HCT116 (cell line): ENCODE data around the gene CFAP43. TPM values are rescaled to one million over a fixed set of nuclear protein-coding genes. Genes with fewer than 3 reads are reported as not detected.

Source experiments
- ATAC-seq: fragments of 200-7000 bp; cut with Tn5 transposase; 2 replicates; pipeline ENCODE4 v1.9.1; 2020; ENCODE audit warnings: mild to moderate bottlenecking, moderate library complexity
- BruUV-seq: library from RNA; stranded (reverse); fragments of 400-500 nt; replicated peaks from 2 replicates; lab custom pipeline; 2021; lab: Mats Ljungman, UMichigan
- CTCF ChIA-PET: fragments of 300-600 bp; sonication (Branson Sonifier 250); formaldehyde crosslinking; loops from one replicate; lab custom pipeline; 2021; ENCODE audit warnings: antibody characterized with exemption; lab: Charles Lee
- POLR2A ChIA-PET: fragments of 300-600, 350-600 bp; sonication (Branson Sonifier 250); formaldehyde crosslinking; loops from one replicate; lab custom pipeline; 2021; ENCODE audit warnings: antibody characterized with exemption; lab: Charles Lee
- RAD21 ChIA-PET, 2 experiments: fragments of 300-600 bp; sonication (Branson Sonifier 250); formaldehyde crosslinking; loops; one replicate each; lab custom pipeline; 2023; ENCODE audit warnings: low total read pairs in 2 of 2; ENCODE audit not compliant: uncharacterized antibody in 2 of 2, unreplicated experiment in 2 of 2, low non-redundant PET in 1 of 2; lab: Charles Lee
- DNase-seq: peaks from one replicate; pipeline ENCODE4 v3.0.0-alpha.2; 2010; ENCODE audit warnings: low read depth, low spot score
- H2AFZ ChIP-seq: fragments of 200-600 bp; shearing (Covaris generic), sonication (generic); 2 replicates; pipeline ENCODE4 v1.6.1; 2017; ENCODE audit warnings: low read depth, mixed run types, mixed read lengths, antibody characterized with exemption, low read length; ENCODE audit not compliant: poor library complexity, severe bottlenecking
- H3K27ac ChIP-seq: 2 replicates; pipeline ENCODE4 v1.5.1; 2012; ENCODE audit warnings: low read depth, low read length
- H3K27me3 ChIP-seq: fragments of 200-600 bp; sonication (generic); 2 replicates; pipeline ENCODE4 v1.6.1; 2016; ENCODE audit warnings: mixed run types, low read length, mixed read lengths; ENCODE audit not compliant: insufficient read depth
- H3K36me3 ChIP-seq, 2 experiments: fragments of 200-500 bp in 1 of 2; fragments of 200-600 bp in 1 of 2; sonication (Bioruptor generic) in 1 of 2; sonication (generic) in 1 of 2; 2 replicates each; pipeline versions ENCODE4 v1.5.1 to v1.6.1; 2014 to 2016; ENCODE audit warnings: low read length in 2 of 2, inconsistent platforms in 1 of 2, mixed read lengths in 1 of 2, mixed run types in 1 of 2; ENCODE audit not compliant: insufficient read depth in 2 of 2, control insufficient read depth in 1 of 2
- H3K4me1 ChIP-seq, 2 experiments: fragments of 200-600 bp in 1 of 2; sonication (generic) in 1 of 2; 2 replicates each; pipeline versions ENCODE4 v1.5.1 to v1.6.1; 2012 to 2017; ENCODE audit warnings: low read length in 2 of 2, inconsistent platforms in 1 of 2, mild to moderate bottlenecking in 1 of 2, mixed read lengths in 1 of 2, mixed run types in 1 of 2, moderate library complexity in 1 of 2; ENCODE audit not compliant: insufficient read depth in 2 of 2, control insufficient read depth in 1 of 2
- H3K4me2 ChIP-seq: fragments of 200-600 bp; sonication (generic); 2 replicates; pipeline ENCODE4 v1.6.1; 2017; ENCODE audit warnings: mixed run types, low read length, mixed read lengths
- H3K4me3 ChIP-seq, 2 experiments: fragments of 200-600 bp in 1 of 2; sonication (generic) in 1 of 2; replicated peaks in 1 of 2; 2 replicates each; pipeline ENCODE4 v1.5.1; 2011 to 2016; ENCODE audit warnings: low read length in 2 of 2, control low read depth in 1 of 2, low read depth in 1 of 2, mild to moderate bottlenecking in 1 of 2, mixed read lengths in 1 of 2, mixed run types in 1 of 2
- H3K79me2 ChIP-seq: fragments of 200-600 bp; sonication (generic); 2 replicates; pipeline ENCODE4 v1.6.1; 2017; ENCODE audit warnings: mild to moderate bottlenecking, mixed run types, low read length, moderate library complexity, mixed read lengths; ENCODE audit not compliant: insufficient read depth
- H3K9ac ChIP-seq: fragments of 200-600 bp; sonication (generic); 2 replicates; pipeline ENCODE4 v1.6.1; 2016; ENCODE audit warnings: low read length, mixed read lengths
- H3K9me2 ChIP-seq: fragments of 200-600 bp; sonication (generic), shearing (Covaris generic); 2 replicates; pipeline ENCODE4 v1.6.1; 2017; ENCODE audit warnings: mixed run types, mild to moderate bottlenecking, moderate library complexity; ENCODE audit not compliant: insufficient read depth
- H3K9me3 ChIP-seq, 2 experiments: fragments of 200-500 bp in 1 of 2; fragments of 200-600 bp in 1 of 2; sonication (Bioruptor generic) in 1 of 2; sonication (generic) in 1 of 2; 2 replicates each; pipeline ENCODE4 v1.6.1; 2014 to 2017; ENCODE audit warnings: low read length in 2 of 2, mixed read lengths in 2 of 2, inconsistent platforms in 1 of 2, low read depth in 1 of 2, mild to moderate bottlenecking in 1 of 2, mixed run types in 1 of 2, moderate library complexity in 1 of 2; ENCODE audit not compliant: control insufficient read depth in 1 of 2, insufficient read depth in 1 of 2
- H4K20me1 ChIP-seq: fragments of 200-600 bp; sonication (generic), shearing (Covaris generic); 2 replicates; pipeline ENCODE4 v1.6.1; 2017; ENCODE audit warnings: mixed run types, mild to moderate bottlenecking, moderate library complexity; ENCODE audit not compliant: insufficient read depth
- ELF1 ChIP-seq: IDR thresholded peaks from 2 replicates; pipeline ENCODE4 v1.6.1; 2012; ENCODE audit warnings: low read depth, borderline replicate concordance
- EZH2 ChIP-seq: fragments of 200-600 bp; sonication (generic); IDR thresholded peaks from 2 replicates; pipeline ENCODE4 v1.6.1; 2017; ENCODE audit warnings: antibody characterized with exemption, mixed run types
- EZH2phosphoT487 ChIP-seq: fragments of 200-600 bp; IDR thresholded peaks from 2 replicates; pipeline ENCODE4 v1.6.1; 2018; ENCODE audit warnings: antibody characterized with exemption, borderline replicate concordance
- JUND ChIP-seq: IDR thresholded peaks from 2 replicates; pipeline ENCODE4 v1.6.1; 2012
- POLR2AphosphoS5 ChIP-seq: IDR thresholded peaks from 2 replicates; pipeline ENCODE4 v1.6.1; 2011; ENCODE audit warnings: mild to moderate bottlenecking, low read depth, low read length, moderate library complexity
- RAD21 ChIP-seq: IDR thresholded peaks from 2 replicates; pipeline ENCODE4 v1.6.1; 2012; ENCODE audit warnings: low read depth, mild to moderate bottlenecking
- SRF ChIP-seq: IDR thresholded peaks from 2 replicates; pipeline ENCODE4 v1.6.1; 2012; ENCODE audit warnings: low read depth
- TCF7L2 ChIP-seq: IDR thresholded peaks from 2 replicates; pipeline ENCODE4 v1.7.0; 2011; ENCODE audit warnings: borderline replicate concordance, inconsistent platforms; ENCODE audit not compliant: insufficient read depth, insufficient read length; ENCODE audit errors: extremely low read depth
- YY1 ChIP-seq: IDR thresholded peaks from 2 replicates; pipeline ENCODE4 v1.6.1; 2011; ENCODE audit warnings: low read length, low read depth, moderate library complexity, mild to moderate bottlenecking; ENCODE audit not compliant: insufficient replicate concordance; ENCODE audit errors: extremely low read depth
- ZFX ChIP-seq: fragments of 450-650 bp; IDR thresholded peaks from 2 replicates; pipeline ENCODE4 v1.6.1; 2017
- ZNF274 ChIP-seq: fragments of 200-500 bp; sonication (Bioruptor generic); IDR thresholded peaks from 2 replicates; pipeline ENCODE4 v1.6.1; 2014; ENCODE audit warnings: mild to moderate bottlenecking, low read depth, low read length, inconsistent platforms
- intact Hi-C: fragments of 100-400 bp; cut with micrococcal nuclease; formaldehyde crosslinking; loops from 2 replicates; pipeline ENCODE4 v1.10.0; 2022
- total RNA-seq: library from RNA; stranded (reverse); gene quantifications from one replicate; pipeline ENCODE4 v1.2.1, GENCODE V29; 2021; ENCODE audit not compliant: unreplicated experiment
- TF ChIP-seq, protein P1 (sequence below): IDR thresholded peaks from 2 replicates; pipeline ENCODE4 v1.6.1; 2011; ENCODE audit warnings: mild to moderate bottlenecking, low read length, moderate library complexity; ENCODE audit not compliant: insufficient replicate concordance; ENCODE audit errors: extremely low read depth
- TF ChIP-seq, protein P2 (sequence below), 3 experiments: fragments of 200-600 bp in 1 of 3; sonication (generic) in 1 of 3; IDR thresholded peaks in 2 of 3; conservative IDR thresholded peaks in 1 of 3; 2 replicates each; pipeline ENCODE4 v1.5.1; 2012 to 2017; ENCODE audit warnings: low read depth in 2 of 3, low read length in 2 of 3, antibody characterized with exemption in 1 of 3, borderline replicate concordance in 1 of 3, control low read depth in 1 of 3, mild to moderate bottlenecking in 1 of 3, mixed read lengths in 1 of 3, mixed run types in 1 of 3, moderate library complexity in 1 of 3; ENCODE audit not compliant: insufficient read depth in 1 of 3
- TF ChIP-seq, protein P3 (sequence below): IDR thresholded peaks from 2 replicates; pipeline ENCODE4 v1.6.1; 2012
- TF ChIP-seq, protein P4 (sequence below): IDR thresholded peaks from 2 replicates; pipeline ENCODE4 v1.6.1; 2012; ENCODE audit warnings: low read depth

The CFAP43 gene
- total RNA-seq, 1 experiment from 2014 or later, result 4.0 TPM

DNA sequence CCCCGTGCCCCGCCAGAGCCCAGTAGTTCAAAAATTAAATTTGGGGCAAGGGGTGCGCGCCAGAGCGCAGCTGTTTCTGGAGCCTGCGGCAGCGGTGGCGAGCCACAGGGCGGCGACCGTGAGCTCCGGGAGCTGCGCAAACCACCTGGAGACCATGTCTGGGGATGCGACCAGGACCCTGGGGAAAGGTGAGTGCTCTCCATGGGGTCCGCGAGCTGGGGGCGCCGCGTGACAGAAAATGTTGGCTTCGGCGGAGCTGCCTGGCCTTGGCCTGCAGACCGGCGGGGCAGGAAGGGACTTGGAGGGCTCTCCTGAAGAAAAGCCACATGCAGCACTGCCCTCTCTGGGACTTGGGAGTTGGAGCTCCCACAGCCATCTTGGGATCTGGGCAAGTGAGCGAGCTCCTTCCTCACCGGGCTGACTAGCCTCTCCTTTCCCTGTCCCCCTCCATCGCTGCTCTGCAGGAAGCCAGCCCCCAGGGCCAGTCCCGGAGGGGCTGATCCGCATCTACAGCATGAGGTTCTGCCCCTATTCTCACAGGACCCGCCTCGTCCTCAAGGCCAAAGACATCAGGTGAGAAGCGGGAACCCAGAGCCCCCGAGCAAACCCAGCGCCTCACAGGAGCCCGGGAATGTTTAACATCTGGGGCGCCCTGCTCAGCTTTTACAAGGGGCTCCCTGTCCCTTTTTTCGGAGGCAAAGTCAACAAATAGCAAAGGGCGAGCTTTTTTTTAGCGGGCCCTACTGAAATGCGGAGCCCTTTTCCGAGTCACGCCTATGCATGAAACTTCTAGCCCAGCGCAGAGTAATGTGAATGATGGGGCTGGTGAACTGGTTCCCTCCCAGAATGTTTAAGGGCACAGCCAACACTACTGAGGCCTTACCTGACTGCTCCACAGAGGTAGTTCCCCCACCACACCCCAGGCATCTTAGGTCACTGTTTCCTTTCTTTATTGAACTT is 42.9 kb upstream of the CFAP43 start:
- Histone ChIP-seq H3K9me2 (no peaks in the 10 kb centered on the region; the same call in 1 of the 2 replicates), H4K20me1 (no peaks in the 10 kb centered on the region), H3K4me2 (peak overlapping the region; percentile 87), H3K79me2 (peaks cover 51% of the 10 kb centered on the region), H3K27me3 (no peaks in the 10 kb centered on the region), H3K4me1 (peaks cover 12 to 19% of the 10 kb centered on the region in 2 experiments), H3K36me3 (peaks cover 20 to 24% of the 10 kb centered on the region in 2 experiments; a peak in 3 of 4 replicates), H3K4me3 (peak overlapping the region; percentile 77 to 79), H3K27ac (peak overlapping the region; percentile 66), H2AFZ (peak overlapping the region; percentile 94), H3K9ac (peak overlapping the region; percentile 88), H3K9me3 (no peaks in the 10 kb centered on the region)
- intact Hi-C loops, result loop anchor here (1.0 to 2.0 kb wide), 3 partner anchors 75 to 386 kb away; no protein-coding TSS in a partner anchor
- ATAC-seq (peak; percentile 94), DNase-seq (peak; percentile 68)
- ChIA-PET RAD21 (interaction anchor here (0.8 to 1.5 kb wide), 7 partner anchors 30 to 579 kb away, joined by 3 to 7 read pairs (median 4); no protein-coding TSS in a partner anchor), POLR2A (interaction anchor here (1.0 to 2.5 kb wide), 12 partner anchors 11 to 387 kb away, joined by 3 to 10 read pairs (median 4); partner anchors contain the start of genes CFAP43, CFAP58, GSTO1 and ITPRIP), CTCF (interaction anchor here (0.6 to 6.7 kb wide), 48 partner anchors 9 to 676 kb away, joined by 3 to 106 read pairs (median 4); partner anchors contain the start of genes CFAP43, CFAP58, GSTO1 and ITPRIP)
- BruUV-seq, result TSS peak; percentile 38
- TF ChIP-seq, protein P1, sequence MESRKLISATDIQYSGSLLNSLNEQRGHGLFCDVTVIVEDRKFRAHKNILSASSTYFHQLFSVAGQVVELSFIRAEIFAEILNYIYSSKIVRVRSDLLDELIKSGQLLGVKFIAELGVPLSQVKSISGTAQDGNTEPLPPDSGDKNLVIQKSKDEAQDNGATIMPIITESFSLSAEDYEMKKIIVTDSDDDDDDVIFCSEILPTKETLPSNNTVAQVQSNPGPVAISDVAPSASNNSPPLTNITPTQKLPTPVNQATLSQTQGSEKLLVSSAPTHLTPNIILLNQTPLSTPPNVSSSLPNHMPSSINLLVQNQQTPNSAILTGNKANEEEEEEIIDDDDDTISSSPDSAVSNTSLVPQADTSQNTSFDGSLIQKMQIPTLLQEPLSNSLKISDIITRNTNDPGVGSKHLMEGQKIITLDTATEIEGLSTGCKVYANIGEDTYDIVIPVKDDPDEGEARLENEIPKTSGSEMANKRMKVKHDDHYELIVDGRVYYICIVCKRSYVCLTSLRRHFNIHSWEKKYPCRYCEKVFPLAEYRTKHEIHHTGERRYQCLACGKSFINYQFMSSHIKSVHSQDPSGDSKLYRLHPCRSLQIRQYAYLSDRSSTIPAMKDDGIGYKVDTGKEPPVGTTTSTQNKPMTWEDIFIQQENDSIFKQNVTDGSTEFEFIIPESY, result no peak
- TF ChIP-seq SRF, result no peak
- TF ChIP-seq ELF1, result no peak
- no peak for TF ChIP-seq JUND
- TF ChIP-seq ZFX, result peak; percentile 81
- no peak for TF ChIP-seq EZH2
- TF ChIP-seq RAD21, result no peak
- TF ChIP-seq, protein P2, sequence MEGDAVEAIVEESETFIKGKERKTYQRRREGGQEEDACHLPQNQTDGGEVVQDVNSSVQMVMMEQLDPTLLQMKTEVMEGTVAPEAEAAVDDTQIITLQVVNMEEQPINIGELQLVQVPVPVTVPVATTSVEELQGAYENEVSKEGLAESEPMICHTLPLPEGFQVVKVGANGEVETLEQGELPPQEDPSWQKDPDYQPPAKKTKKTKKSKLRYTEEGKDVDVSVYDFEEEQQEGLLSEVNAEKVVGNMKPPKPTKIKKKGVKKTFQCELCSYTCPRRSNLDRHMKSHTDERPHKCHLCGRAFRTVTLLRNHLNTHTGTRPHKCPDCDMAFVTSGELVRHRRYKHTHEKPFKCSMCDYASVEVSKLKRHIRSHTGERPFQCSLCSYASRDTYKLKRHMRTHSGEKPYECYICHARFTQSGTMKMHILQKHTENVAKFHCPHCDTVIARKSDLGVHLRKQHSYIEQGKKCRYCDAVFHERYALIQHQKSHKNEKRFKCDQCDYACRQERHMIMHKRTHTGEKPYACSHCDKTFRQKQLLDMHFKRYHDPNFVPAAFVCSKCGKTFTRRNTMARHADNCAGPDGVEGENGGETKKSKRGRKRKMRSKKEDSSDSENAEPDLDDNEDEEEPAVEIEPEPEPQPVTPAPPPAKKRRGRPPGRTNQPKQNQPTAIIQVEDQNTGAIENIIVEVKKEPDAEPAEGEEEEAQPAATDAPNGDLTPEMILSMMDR (IDR thresholded peaks at IDR 0.05 in 2 of 3, conservative IDR thresholded peaks at IDR 0.05 in 1 of 3; ENCODE audit: borderline replicate concordance in 1 of 3, insufficient read depth in 1 of 3, low read depth in 2 of 3, low read length in 2 of 3), result peak in 2 of 3 experiments; percentile 98 to 99; a peak in 4 of 6 replicates
- TF ChIP-seq ZNF274, result no peak
- TF ChIP-seq EZH2phosphoT487, result no peak
- TF ChIP-seq, protein P3, sequence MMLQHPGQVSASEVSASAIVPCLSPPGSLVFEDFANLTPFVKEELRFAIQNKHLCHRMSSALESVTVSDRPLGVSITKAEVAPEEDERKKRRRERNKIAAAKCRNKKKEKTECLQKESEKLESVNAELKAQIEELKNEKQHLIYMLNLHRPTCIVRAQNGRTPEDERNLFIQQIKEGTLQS, result no peak
- TF ChIP-seq POLR2AphosphoS5, result peak; percentile 82
- TF ChIP-seq, protein P4, sequence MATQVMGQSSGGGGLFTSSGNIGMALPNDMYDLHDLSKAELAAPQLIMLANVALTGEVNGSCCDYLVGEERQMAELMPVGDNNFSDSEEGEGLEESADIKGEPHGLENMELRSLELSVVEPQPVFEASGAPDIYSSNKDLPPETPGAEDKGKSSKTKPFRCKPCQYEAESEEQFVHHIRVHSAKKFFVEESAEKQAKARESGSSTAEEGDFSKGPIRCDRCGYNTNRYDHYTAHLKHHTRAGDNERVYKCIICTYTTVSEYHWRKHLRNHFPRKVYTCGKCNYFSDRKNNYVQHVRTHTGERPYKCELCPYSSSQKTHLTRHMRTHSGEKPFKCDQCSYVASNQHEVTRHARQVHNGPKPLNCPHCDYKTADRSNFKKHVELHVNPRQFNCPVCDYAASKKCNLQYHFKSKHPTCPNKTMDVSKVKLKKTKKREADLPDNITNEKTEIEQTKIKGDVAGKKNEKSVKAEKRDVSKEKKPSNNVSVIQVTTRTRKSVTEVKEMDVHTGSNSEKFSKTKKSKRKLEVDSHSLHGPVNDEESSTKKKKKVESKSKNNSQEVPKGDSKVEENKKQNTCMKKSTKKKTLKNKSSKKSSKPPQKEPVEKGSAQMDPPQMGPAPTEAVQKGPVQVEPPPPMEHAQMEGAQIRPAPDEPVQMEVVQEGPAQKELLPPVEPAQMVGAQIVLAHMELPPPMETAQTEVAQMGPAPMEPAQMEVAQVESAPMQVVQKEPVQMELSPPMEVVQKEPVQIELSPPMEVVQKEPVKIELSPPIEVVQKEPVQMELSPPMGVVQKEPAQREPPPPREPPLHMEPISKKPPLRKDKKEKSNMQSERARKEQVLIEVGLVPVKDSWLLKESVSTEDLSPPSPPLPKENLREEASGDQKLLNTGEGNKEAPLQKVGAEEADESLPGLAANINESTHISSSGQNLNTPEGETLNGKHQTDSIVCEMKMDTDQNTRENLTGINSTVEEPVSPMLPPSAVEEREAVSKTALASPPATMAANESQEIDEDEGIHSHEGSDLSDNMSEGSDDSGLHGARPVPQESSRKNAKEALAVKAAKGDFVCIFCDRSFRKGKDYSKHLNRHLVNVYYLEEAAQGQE, result no peak
- TF ChIP-seq TCF7L2, result no peak
- peak; percentile 86 for TF ChIP-seq YY1
